K562 (cell line): Measurements from ENCODE around the gene CNP. TPM values are rescaled to one million over a fixed set of nuclear protein-coding genes. Genes with fewer than 3 reads are reported as not detected.

Experiments
- BCL6 ChIP-seq: fragments of 250-450 bp; sonication (Bioruptor Pico); IDR thresholded peaks from 2 replicates; pipeline ENCODE4 v1.4.0; 2020
- E2F1 ChIP-seq: sonication (generic); formaldehyde crosslinking; IDR thresholded peaks from 2 replicates; pipeline ENCODE4 v1.8.1; 2023; ENCODE audit warnings: mild to moderate bottlenecking, missing genetic modification reagents, moderate library complexity
- E2F6 ChIP-seq, 2 experiments: IDR thresholded peaks; 2 replicates each; pipeline ENCODE4 v1.6.1; 2011; ENCODE audit warnings: borderline replicate concordance in 1 of 2, control low read depth in 1 of 2, low read depth in 1 of 2, low read length in 1 of 2, mild to moderate bottlenecking in 1 of 2, mixed read lengths in 1 of 2, moderate library complexity in 1 of 2; ENCODE audit not compliant: insufficient read depth in 1 of 2, insufficient read length in 1 of 2, poor library complexity in 1 of 2, severe bottlenecking in 1 of 2; ENCODE audit errors: extremely low read depth in 1 of 2
- NCOA1 ChIP-seq: fragments of 450-650 bp; IDR thresholded peaks from 2 replicates; pipeline ENCODE4 v1.6.1; 2016; ENCODE audit warnings: low read depth
- NRF1 ChIP-seq, 2 experiments: fragments of 450-650 bp; IDR thresholded peaks in 1 of 2; conservative IDR thresholded peaks in 1 of 2; 2 replicates each; pipeline ENCODE4 v1.6.1; 2014; ENCODE audit warnings: mild to moderate bottlenecking in 2 of 2
- PKNOX1 ChIP-seq: fragments of 450-650 bp; IDR thresholded peaks from 2 replicates; pipeline ENCODE4 v1.6.1; 2016
- PRDM10 ChIP-seq: fragments of 450-650 bp; IDR thresholded peaks from 2 replicates; pipeline ENCODE4 v1.6.1; 2018; ENCODE audit not compliant: partially characterized antibody
- SIRT6 ChIP-seq: IDR thresholded peaks from one replicate; pipeline ENCODE4 v1.6.1; 2012; ENCODE audit warnings: low read depth, mild to moderate bottlenecking, control low read depth, inconsistent platforms, low read length, moderate library complexity
- SIX5 ChIP-seq, 2 experiments: IDR thresholded peaks; 2 replicates each; pipeline ENCODE4 v1.6.1; 2011; ENCODE audit warnings: low read length in 2 of 2, borderline replicate concordance in 1 of 2, low read depth in 1 of 2, mild to moderate bottlenecking in 1 of 2, moderate library complexity in 1 of 2; ENCODE audit not compliant: insufficient read depth in 1 of 2
- SUPT5H ChIP-seq: fragments of 450-650 bp; IDR thresholded peaks from 2 replicates; pipeline ENCODE4 v1.6.1; 2016
- TBP ChIP-seq: optimal IDR thresholded peaks from 2 replicates; pipeline ENCODE3; 2011; ENCODE audit warnings: low read depth, low read length, improper control_type of control experiment
- TFAM ChIP-seq: fragments of 250-450 bp; sonication (Bioruptor Pico); conservative IDR thresholded peaks from 2 replicates; pipeline ENCODE4 v1.5.0; 2021; ENCODE audit warnings: mild to moderate bottlenecking, moderate library complexity
- ZKSCAN1 ChIP-seq: fragments of 150-350 bp; IDR thresholded peaks from 2 replicates; pipeline ENCODE4 v1.6.1; 2016; ENCODE audit warnings: low read depth, low read length
- ZNF282 ChIP-seq: sonication (generic); formaldehyde crosslinking; IDR thresholded peaks from 2 replicates; pipeline ENCODE4 v1.8.1; 2023; ENCODE audit warnings: missing genetic modification reagents
- ZNF324 ChIP-seq: fragments of 250-450 bp; sonication (Bioruptor Pico); IDR thresholded peaks from 2 replicates; pipeline ENCODE4 v1.4.0; 2020; ENCODE audit warnings: mild to moderate bottlenecking
- polyA plus RNA-seq, 8 experiments: library from polyadenylated mRNA; depleted of rRNA in 4 of 8; stranded (reverse) in 5 of 8; unstranded in 3 of 8; fragments of >200 nt; fragmentation: Nextera tagmentation in 2 of 8; fragmentation: Illumina TruSeq in 1 of 8; extraction: Ambion mirVana in 2 of 8; extraction: Trizol in 1 of 8; gene quantifications; 2 replicates each; pipeline versions ENCODE4 v1.2.1 to v1.2.3, GENCODE V29; 2011 to 2014; ENCODE audit warnings: inconsistent platforms in 1 of 8, missing spikeins in 1 of 8
- total RNA-seq, 7 experiments: library from RNA; depleted of rRNA in 6 of 7; stranded (reverse); fragments of >200 nt in 6 of 7; fragmentation: Illumina TruSeq in 2 of 7; extraction: Trizol in 2 of 7; gene quantifications; 2 replicates each; pipeline versions ENCODE4 v1.2.1 to v1.2.3, GENCODE V29; 2011 to 2021; ENCODE audit warnings: low replicate concordance in 1 of 7
- TF ChIP-seq, protein P1 (sequence below): sonication (generic); IDR thresholded peaks from 2 replicates; pipeline ENCODE4 v1.6.1; 2016
- TF ChIP-seq, protein P2 (sequence below): fragments of 250-450 bp; sonication (Bioruptor Pico); IDR thresholded peaks from 2 replicates; pipeline ENCODE4 v1.5.0; 2021; ENCODE audit warnings: mild to moderate bottlenecking, moderate library complexity

CNP gene
- total and polyA plus RNA-seq, 9 of the 15 experiments (the other 6 are each of a cell fraction or from before 2014, with no cell fraction given) = 1.7 to 52.0 (median 29.1) TPM

- TF ChIP-seq, protein P1, sequence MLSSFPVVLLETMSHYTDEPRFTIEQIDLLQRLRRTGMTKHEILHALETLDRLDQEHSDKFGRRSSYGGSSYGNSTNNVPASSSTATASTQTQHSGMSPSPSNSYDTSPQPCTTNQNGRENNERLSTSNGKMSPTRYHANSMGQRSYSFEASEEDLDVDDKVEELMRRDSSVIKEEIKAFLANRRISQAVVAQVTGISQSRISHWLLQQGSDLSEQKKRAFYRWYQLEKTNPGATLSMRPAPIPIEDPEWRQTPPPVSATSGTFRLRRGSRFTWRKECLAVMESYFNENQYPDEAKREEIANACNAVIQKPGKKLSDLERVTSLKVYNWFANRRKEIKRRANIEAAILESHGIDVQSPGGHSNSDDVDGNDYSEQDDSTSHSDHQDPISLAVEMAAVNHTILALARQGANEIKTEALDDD = 0 out of 2 replicates have a peak, but pooled peaks have one; percentile 14
- TF ChIP-seq PRDM10 (peak; percentile 96), ZKSCAN1 (peak; percentile 97), PKNOX1 (peak; percentile 24; the same call in 1 of the 2 replicates), E2F6 (IDR thresholded peaks at IDR 0.05; ENCODE audit: borderline replicate concordance in 1 of 2, extremely low read depth in 1 of 2, insufficient read depth in 1 of 2, insufficient read length in 1 of 2, low read depth in 1 of 2, low read length in 1 of 2, poor library complexity in 1 of 2, severe bottlenecking in 1 of 2) (peak in 1 of 2 experiments; percentile 21), SUPT5H (peak; percentile 49; the same call in 1 of the 2 replicates), TBP (peak; percentile 75), TFAM (CRISPR knock-in tag) (no peak), NRF1 (conservative IDR thresholded peaks at IDR 0.05 in 1 of 2, IDR thresholded peaks at IDR 0.05 in 1 of 2) (no peak), SIRT6 (no peak), ZNF324 (no peak), SIX5 (IDR thresholded peaks at IDR 0.05; ENCODE audit: borderline replicate concordance in 1 of 2, insufficient read depth in 1 of 2, low read depth in 1 of 2, low read length in 2 of 2) (no peak), E2F1 (CRISPR knock-in tag) (no peak), ZNF282 (no peak), BCL6 (CRISPR knock-in tag) (no peak), NCOA1 (no peak)
- TF ChIP-seq, protein P2, sequence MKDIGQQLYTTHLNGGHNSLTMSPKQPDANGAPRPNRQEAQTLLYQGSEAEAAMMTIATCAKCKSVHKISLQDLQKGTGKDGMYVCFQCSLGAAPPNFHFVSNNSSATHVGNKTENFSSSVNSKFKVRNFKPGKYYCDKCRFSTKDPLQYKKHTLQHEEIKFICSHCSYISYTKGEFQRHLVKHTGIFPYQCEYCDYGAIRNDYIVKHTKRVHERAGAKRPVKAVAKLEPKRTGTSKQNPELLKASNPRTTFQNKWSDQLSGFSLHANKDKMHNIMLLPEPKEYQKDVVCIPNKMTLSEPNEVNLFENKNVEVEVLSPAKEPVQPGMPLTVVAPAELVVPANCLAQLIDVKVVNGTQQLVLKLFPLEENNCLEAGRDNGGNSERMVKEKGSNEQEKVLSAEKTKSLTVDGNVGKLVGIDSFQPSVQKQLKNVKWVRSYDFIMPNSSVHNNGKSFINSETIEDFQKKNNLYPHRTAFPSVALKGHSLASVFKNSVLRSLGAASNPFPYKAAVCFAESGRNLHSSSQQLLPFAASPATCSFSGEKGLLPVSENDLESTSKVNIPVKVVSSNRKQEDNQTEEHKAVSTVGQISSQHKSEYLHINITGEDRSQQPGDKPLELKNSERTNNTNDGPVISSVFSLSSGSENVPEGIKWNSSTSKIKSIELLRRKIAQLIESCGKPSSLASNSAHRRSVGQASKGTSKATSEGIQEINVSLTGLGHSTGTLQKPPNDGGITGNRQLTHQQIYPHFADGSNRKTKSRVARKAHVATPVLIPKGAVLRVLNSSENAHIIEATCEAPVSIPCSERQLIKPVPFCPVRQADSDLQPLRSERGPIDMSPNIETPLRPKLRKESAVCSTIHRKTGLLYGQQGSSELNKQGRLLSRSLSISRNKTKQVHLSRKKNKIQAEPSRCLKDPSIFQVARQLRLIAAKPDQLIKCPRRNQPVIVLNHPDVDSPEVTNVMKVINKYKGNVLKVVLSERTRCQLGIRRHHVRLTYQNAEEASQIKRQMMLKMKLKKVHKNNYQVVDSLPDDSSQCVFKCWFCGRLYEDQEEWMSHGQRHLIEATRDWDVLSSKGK = no peak
Observed at GRCh38 chr17:42018339-42018738, 51.7 kb downstream of the CNP start (continued).
